ENCODE results near the gene PEX10.
"Not testable (repeated sequence)": the region's sequence is repeated elsewhere in the genome, so short reads cannot be mapped to it uniquely, and the experiment has no call there.

Gene PEX10

DNA sequence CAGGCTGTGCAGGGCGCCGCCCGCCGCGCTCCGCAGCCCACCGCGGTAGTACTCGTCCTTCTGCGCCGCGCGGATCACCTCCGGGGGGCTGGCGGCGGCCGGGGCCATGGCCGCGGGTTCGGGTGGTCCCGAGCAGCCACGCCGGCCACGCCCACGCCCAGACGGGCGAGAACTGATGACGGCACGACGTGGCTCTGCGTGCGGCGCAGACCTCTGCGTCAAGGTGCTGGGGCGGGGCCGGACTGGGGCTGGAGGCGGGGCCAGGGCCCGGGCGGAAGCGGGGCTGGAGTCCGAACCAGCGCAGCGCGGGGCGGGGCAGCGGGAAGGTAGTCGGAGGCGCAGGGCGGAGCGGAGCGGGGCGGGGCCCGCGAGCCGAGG lies at the start of gene PEX10:
Gene PEX10 (minus strand): TSS at position 170 of the 378 bp plus-strand sequence. CDS start 62 bp downstream, at position 108.
- TF ChIP-seq CTCF (IDR thresholded peaks at IDR 0.05; ENCODE audit: extremely low read depth, missing control alignments): no peak
- DNase-seq (ENCODE audit: low spot score): peak; percentile 100

DNA sequence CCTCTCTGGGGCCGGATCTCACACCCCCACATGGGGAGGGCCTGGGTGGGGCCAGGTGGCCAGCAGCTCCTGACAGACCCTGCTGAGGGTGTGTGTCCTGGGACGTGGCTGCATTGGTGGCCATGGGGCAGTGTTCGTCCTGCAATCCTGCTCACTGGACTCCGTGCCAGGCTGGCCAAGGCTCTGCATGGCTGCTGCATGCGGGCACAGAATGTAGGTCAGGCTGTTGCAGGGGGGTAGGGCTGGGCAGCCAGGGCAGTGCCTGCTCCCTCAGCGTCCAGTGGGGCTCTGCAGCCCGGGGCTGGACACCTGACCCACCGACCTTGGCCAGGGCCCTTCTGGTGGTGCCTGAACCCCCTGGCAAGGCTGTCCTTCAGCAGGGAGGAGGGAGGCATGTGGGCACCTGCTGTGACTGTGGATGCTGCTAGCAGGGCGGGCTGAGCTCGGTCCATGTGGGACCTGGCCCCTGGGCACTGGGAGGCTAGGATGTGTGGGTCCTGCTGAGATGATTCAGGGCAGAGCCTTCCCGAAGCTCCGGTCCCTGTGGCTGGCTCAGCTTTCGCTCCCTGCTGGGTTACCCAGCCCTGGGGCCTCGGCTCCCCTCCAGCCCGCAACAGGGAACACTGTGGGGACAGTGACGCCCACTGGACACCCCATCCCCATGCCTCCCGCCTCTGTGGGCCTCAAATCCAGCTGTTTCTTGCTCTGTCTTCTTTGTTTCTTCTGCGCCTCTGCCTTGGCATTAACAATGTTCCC lies 48.8 kb upstream of the PEX10 start:
- no peak for DNase-seq (ENCODE audit: low spot score)
- no peak for TF ChIP-seq CTCF (IDR thresholded peaks at IDR 0.05; ENCODE audit: extremely low read depth, missing control alignments)

DNA sequence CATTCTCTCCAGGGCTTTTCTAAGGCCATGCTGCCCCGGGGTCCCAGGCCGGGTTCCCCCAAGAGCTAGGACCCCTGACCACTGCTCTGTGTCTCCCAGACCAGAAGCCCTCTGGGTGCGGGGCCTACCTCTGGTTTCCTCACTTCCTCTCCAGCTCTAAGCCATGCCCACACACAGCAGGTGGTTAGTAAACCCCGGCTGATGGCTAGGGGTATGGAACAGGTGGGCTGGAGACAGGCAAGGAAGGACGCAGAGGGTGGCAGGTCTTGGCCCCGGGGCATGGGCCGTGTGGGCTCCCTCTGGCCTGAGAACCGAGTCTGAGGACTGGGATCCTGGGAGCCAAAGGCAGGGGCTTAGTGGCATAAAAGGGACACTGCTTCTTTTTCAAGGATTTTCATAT lies 47.8 kb upstream of the PEX10 start:
- TF ChIP-seq CTCF (IDR thresholded peaks at IDR 0.05; ENCODE audit: extremely low read depth, missing control alignments): no peak
- DNase-seq (ENCODE audit: low spot score): no peak

DNA sequence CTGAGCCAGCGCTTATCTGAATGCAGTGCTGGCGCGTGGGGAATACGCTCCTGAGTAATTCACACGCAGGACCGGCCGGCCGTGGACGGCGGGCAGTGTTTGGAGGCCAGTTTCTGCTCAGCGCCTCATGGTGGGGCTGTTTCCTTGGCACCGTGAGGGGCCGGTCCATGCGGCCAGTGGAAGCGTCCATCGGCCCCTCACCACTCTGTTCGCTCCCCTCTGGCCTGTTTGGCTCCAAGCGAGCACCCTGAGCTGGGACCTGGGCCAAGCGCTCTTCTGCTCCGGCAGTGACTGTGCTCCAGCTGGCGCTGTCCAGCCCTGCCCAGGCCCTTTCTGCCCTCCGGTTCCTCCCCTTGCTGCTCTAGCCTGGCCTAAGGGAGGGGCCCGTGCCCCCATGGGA lies 47.4 kb upstream of the PEX10 start:
- no peak for DNase-seq (ENCODE audit: low spot score)
- TF ChIP-seq CTCF (IDR thresholded peaks at IDR 0.05; ENCODE audit: extremely low read depth, missing control alignments): no peak

GRCh38 chr1:2459102-2459753 lies 46.9 kb upstream of the PEX10 start:
- DNase-seq (ENCODE audit: low spot score): not testable (repeated sequence)

DNA sequence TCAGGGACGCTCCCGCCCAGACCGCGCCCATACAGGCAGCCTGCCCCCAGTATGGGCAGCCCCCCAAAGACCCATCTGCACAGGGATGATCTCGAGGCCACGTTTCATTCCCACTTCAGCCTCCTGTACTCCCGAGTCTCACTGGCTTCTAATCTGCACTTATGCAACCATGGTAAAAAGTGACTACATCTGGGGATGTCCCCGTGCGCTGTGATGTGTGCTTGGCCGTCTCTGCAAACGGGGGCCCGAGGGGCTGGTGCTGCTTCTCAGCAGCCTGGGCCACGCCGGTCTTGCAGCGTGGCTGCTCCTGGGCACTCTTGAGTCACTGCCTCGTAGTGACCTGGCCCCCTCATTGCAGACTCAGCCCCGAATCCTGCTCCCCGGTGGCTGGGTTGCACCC lies 46.3 kb upstream of the PEX10 start:
- no peak for DNase-seq (ENCODE audit: low spot score)
- TF ChIP-seq CTCF (IDR thresholded peaks at IDR 0.05; ENCODE audit: extremely low read depth, missing control alignments): no peak

GRCh38 chr1:2457444-2457843 lies 45.1 kb upstream of the PEX10 start:
- no peak for DNase-seq (ENCODE audit: low spot score)
- TF ChIP-seq CTCF (IDR thresholded peaks at IDR 0.05; ENCODE audit: extremely low read depth, missing control alignments): no peak

GRCh38 chr1:2455757-2456156 lies 43.4 kb upstream of the PEX10 start:
- no peak for DNase-seq (ENCODE audit: low spot score)
- no peak for TF ChIP-seq CTCF (IDR thresholded peaks at IDR 0.05; ENCODE audit: extremely low read depth, missing control alignments)
